Endothelial cell (in vitro differentiated cells): ENCODE data around the gene LRRC37A2. TPM values are rescaled to one million over a fixed set of nuclear protein-coding genes. Genes with fewer than 3 reads are reported as not detected.
"Not testable (repeated sequence)": the region's sequence is repeated elsewhere in the genome, so short reads cannot be mapped to it uniquely, and the experiment has no call there.

Source experiments
- DNase-seq: peaks from one replicate; pipeline ENCODE4 v3.0.0; 2021; ENCODE audit warnings: low spot score
- H3K27ac Mint-ChIP-seq: one replicate; pipeline ENCODE4 v1.8.0; 2021; ENCODE audit warnings: mixed read lengths, inconsistent platforms; ENCODE audit not compliant: unreplicated experiment
- H3K27me3 Mint-ChIP-seq: one replicate; pipeline ENCODE4 v1.8.0; 2021; ENCODE audit warnings: mild to moderate bottlenecking, moderate library complexity, mixed read lengths, inconsistent platforms; ENCODE audit not compliant: unreplicated experiment
- H3K36me3 Mint-ChIP-seq: one replicate; pipeline ENCODE4 v1.8.0; 2021; ENCODE audit warnings: mild to moderate bottlenecking, low read depth, mixed read lengths, inconsistent platforms; ENCODE audit not compliant: unreplicated experiment
- H3K4me1 Mint-ChIP-seq: one replicate; pipeline ENCODE4 v1.8.0; 2021; ENCODE audit warnings: mild to moderate bottlenecking, mixed read lengths, inconsistent platforms; ENCODE audit not compliant: unreplicated experiment
- H3K4me3 Mint-ChIP-seq: one replicate; pipeline ENCODE4 v1.8.0; 2021; ENCODE audit warnings: mild to moderate bottlenecking, mixed read lengths, inconsistent platforms; ENCODE audit not compliant: unreplicated experiment
- H3K9me3 Mint-ChIP-seq: one replicate; pipeline ENCODE4 v1.8.0; 2021; ENCODE audit warnings: mixed read lengths, inconsistent platforms; ENCODE audit not compliant: unreplicated experiment
- total RNA-seq: library from RNA; stranded (reverse); fragmentation: NEBNext Ultra II Directional; extraction: Animal tissue kit (Norgen Biotek cat#: 25700); gene quantifications from one replicate; pipeline ENCODE4 v1.2.1, GENCODE V29; 2021; ENCODE audit not compliant: unreplicated experiment

LRRC37A2 gene
- total RNA-seq, 1 donor from 2014 or later: 22.2 TPM

- not testable (repeated sequence) for H3K27ac Mint-ChIP-seq, DNase-seq, H3K9me3 Mint-ChIP-seq, H3K4me1 Mint-ChIP-seq, H3K4me3 Mint-ChIP-seq, H3K27me3 Mint-ChIP-seq, H3K36me3 Mint-ChIP-seq
These were observed 90.9 kb downstream of the LRRC37A2 start for GRCh38 chr17:46603125-46603524.

Other genes starting within 250 kb of the LRRC37A2 start
- 4.5 TPM for gene LRRC37A, start 217.3 kb upstream of the LRRC37A2 start, total RNA-seq
- 9.5 TPM for gene ARL17B, start 150.7 kb upstream of the LRRC37A2 start, total RNA-seq
- gene ARL17A, start 67.2 kb downstream of the LRRC37A2 start, total RNA-seq: 8.0 TPM
- 36.6 TPM for gene NSF, start 78.2 kb downstream of the LRRC37A2 start, total RNA-seq